Lung (tissue), 12 donors: ENCODE results near the gene MUC2. TPM values are rescaled to one million over a fixed set of nuclear protein-coding genes. Genes with fewer than 3 reads are reported as not detected.

Source experiments
- ATAC-seq: fragments of 200-7000 bp; cut with Tn5 transposase; one replicate; pipeline ENCODE4 v1.9.1; 2020; ENCODE audit warnings: moderate number of reproducible peaks; ENCODE audit not compliant: insufficient read depth, low FRiP score
- DNase-seq, 3 donors: peaks; one replicate each; pipeline ENCODE4 v3.0.0-alpha.2; 2013 to 2017
- H3K27ac ChIP-seq, 2 donors: one replicate each; pipeline ENCODE4 v1.5.1; 2013; ENCODE audit warnings: mild to moderate bottlenecking in 2 of 2, moderate library complexity in 2 of 2, control low read depth in 1 of 2, inconsistent platforms in 1 of 2, low read depth in 1 of 2, low read length in 1 of 2
- H3K27me3 ChIP-seq, 3 donors: one replicate each; pipeline ENCODE4 v1.5.1; 2013; ENCODE audit warnings: low read length in 2 of 3; ENCODE audit not compliant: control insufficient read depth in 3 of 3, insufficient read depth in 3 of 3
- H3K36me3 ChIP-seq, 4 donors: one replicate each; pipeline ENCODE4 v1.5.1; 2013; ENCODE audit warnings: low read length in 4 of 4, mild to moderate bottlenecking in 1 of 4, moderate library complexity in 1 of 4; ENCODE audit not compliant: control insufficient read depth in 4 of 4, insufficient read depth in 4 of 4
- H3K4me1 ChIP-seq, 5 donors: one replicate each; pipeline ENCODE4 v1.5.1; 2013; ENCODE audit warnings: low read length in 5 of 5, mild to moderate bottlenecking in 2 of 5, moderate library complexity in 1 of 5; ENCODE audit not compliant: control insufficient read depth in 5 of 5, insufficient read depth in 5 of 5
- H3K4me3 ChIP-seq: one replicate; pipeline ENCODE4 v1.5.1; 2013; ENCODE audit warnings: mild to moderate bottlenecking, control low read depth, moderate library complexity
- H3K9ac ChIP-seq, 2 donors: one replicate each; pipeline ENCODE4 v1.5.1; 2013; ENCODE audit warnings: low read length in 2 of 2, control low read depth in 1 of 2; ENCODE audit not compliant: insufficient read depth in 1 of 2
- H3K9me3 ChIP-seq, 4 donors: one replicate each; pipeline ENCODE4 v1.5.1; 2013; ENCODE audit warnings: low read length in 3 of 4, mild to moderate bottlenecking in 1 of 4, moderate library complexity in 1 of 4; ENCODE audit not compliant: control insufficient read depth in 4 of 4, insufficient read depth in 3 of 4
- WGBS, 2 donors: extraction: QIAGEN DNeasy Blood & Tissue Kit; methylation state at CpG; one replicate each; pipeline ENCODE4 v1.1.7; 2013; 5-methylcytosine and 5-hydroxymethylcytosine counted together
- polyA plus RNA-seq, 2 donors: library from polyadenylated mRNA; stranded (reverse); fragments of 200-250 nt; gene quantifications; one replicate each; pipeline ENCODE4 v1.2.1, GENCODE V29; 2013
- total RNA-seq, 2 donors: library from RNA; depleted of rRNA in 1 of 2; stranded (reverse); fragments of >200 nt in 1 of 2; gene quantifications; one replicate each; pipeline ENCODE4 v1.2.1, GENCODE V29; 2014 to 2021
- TF ChIP-seq, protein P1 (sequence below): IDR thresholded peaks from 2 replicates; pipeline ENCODE4 v1.5.1; 2012; ENCODE audit warnings: mild to moderate bottlenecking; ENCODE audit errors: control extremely low read depth, extremely low read depth
- donor health status: control.
- donor health status: control.
- donor health status: Bipolar disorder and iron deficiency.
- donor health status: healthy.
- donor health status: DM: yes; HTN: yes; CAD: no.

MUC2 gene
- total and polyA plus RNA-seq, 4 donors = 0.03 to 0.43 (median 0.30) TPM

DNA sequence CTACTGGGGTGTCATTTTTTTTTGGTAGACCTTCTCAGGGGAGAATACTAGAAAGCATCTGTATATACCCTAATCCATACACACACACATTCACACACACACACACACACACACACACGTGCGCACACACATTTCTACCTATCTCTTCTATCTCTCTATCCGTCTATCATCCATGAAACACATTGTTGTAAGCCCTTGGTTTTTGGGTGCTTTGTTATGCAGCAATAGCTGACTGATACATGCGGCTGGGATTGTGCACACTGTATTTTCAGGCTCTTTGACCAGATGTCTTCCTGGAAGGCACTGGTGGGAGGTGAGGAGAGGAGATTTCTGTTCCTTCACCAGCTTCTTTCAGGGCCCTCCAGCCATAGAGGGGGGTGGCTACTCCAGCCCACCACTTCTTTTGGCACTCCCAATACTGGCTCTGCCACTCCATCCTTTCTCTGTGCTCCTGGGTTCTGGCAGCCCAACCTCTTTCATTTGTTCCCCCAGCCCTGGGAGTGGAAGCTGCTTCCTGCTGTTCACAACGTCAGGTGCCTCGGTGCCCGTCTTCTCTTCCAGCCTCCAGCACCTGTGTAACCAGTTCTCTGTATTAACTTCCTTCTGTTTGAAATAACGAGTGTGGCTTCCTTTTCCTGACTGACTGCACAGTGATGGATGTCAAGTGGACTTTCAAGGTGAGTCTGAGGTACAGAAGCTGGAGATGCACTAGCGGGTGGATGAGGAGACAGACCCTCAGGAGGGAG lies 12.4 kb upstream of the MUC2 start:
- Histone ChIP-seq H3K9me3 (peaks cover 0 to 5% (median 2%) of the 10 kb centered on the region in 4 donors), H3K4me3 (no peak overlapping the region), H3K36me3 (no peaks in the 10 kb centered on the region), H3K27ac (no peak overlapping the region), H3K27me3 (no peaks in the 10 kb centered on the region), H3K4me1 (no peaks in the 10 kb centered on the region), H3K9ac (no peak overlapping the region)
- TF ChIP-seq, protein P1, sequence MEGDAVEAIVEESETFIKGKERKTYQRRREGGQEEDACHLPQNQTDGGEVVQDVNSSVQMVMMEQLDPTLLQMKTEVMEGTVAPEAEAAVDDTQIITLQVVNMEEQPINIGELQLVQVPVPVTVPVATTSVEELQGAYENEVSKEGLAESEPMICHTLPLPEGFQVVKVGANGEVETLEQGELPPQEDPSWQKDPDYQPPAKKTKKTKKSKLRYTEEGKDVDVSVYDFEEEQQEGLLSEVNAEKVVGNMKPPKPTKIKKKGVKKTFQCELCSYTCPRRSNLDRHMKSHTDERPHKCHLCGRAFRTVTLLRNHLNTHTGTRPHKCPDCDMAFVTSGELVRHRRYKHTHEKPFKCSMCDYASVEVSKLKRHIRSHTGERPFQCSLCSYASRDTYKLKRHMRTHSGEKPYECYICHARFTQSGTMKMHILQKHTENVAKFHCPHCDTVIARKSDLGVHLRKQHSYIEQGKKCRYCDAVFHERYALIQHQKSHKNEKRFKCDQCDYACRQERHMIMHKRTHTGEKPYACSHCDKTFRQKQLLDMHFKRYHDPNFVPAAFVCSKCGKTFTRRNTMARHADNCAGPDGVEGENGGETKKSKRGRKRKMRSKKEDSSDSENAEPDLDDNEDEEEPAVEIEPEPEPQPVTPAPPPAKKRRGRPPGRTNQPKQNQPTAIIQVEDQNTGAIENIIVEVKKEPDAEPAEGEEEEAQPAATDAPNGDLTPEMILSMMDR = no peak
- no peak for ATAC-seq
- WGBS, 2 donors = 61 to 67% methylated on average over 9 of the region's 9 CpGs
- no peak for DNase-seq

DNA sequence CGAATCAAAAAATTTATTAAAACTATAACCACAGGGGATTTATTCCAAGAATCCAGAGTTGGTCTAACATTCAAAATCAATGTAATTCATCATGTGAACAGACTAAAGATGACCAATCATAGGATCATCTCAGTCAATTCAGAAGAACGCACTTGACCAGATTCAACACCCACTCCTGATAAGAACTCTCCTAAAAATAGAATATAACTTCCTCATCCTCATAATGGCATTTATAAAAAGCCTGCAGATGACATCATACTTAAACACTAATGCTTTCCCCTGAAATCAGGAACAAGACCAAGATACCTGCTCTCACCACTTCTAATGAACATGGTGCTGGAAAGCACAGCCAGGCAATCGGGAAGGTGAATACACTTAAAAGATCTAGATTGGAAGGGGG lies 10.5 kb upstream of the MUC2 start:
- TF ChIP-seq, protein P1 = no peak
- ATAC-seq (no peak), DNase-seq (no peak)
- H3K36me3 ChIP-seq = no peaks in the 10 kb centered on the region
- no peaks in the 10 kb centered on the region for H3K4me1 ChIP-seq
- H3K9ac ChIP-seq = no peak overlapping the region
- peaks cover 0 to 5% (median 2%) of the 10 kb centered on the region in 4 donors for H3K9me3 ChIP-seq
- no peak overlapping the region for H3K27ac ChIP-seq
- 56 to 57% methylated on average over 3 of the region's 3 CpGs for WGBS, 2 donors
- no peak overlapping the region for H3K4me3 ChIP-seq
- no peaks in the 10 kb centered on the region for H3K27me3 ChIP-seq

DNA sequence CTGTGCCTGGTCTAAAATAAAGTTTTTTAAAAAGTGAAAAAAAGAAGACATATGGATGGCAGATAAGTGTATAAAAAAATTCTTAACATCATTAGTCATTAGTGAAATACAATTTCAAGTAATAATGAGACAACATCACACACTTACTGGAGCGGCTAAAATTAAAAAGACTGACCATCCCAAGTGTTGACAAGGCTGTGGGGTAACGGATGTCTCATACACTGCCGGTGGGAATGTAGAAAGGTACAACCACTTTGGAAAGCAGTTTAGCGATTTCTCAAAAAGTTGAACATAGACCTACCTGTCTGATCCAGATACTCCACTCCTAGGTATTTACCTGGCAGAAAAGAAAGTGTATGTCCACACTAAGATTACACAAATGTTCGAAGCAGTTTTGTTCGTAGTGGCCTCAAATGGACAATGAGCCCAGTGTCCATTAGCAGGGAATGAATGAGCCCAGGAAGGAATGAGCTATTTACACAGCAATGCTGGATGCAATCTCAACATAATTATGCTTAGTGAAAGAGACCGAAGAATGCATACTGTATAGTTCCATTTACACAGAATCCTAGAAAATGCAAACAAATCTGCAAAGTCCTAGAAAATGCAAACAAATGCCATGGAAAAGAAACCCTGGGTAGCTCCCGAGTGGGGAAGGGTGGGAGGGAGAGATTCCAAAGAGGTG lies 6.7 kb upstream of the MUC2 start:
- ATAC-seq (no peak), DNase-seq (peak in 1 of 3 donors; percentile 19)
- H3K9ac ChIP-seq = no peak overlapping the region
- H3K4me1 ChIP-seq = peaks cover 0 to 4% (median 4%) of the 10 kb centered on the region in 5 donors
- no peak overlapping the region for H3K27ac ChIP-seq
- no peaks in the 10 kb centered on the region for H3K36me3 ChIP-seq
- H3K4me3 ChIP-seq = no peak overlapping the region
- TF ChIP-seq, protein P1 = no peak
- peaks cover 0 to 3% (median 0%) of the 10 kb centered on the region in 4 donors for H3K9me3 ChIP-seq
- H3K27me3 ChIP-seq = no peaks in the 10 kb centered on the region
- WGBS, 2 donors = 76 to 83% methylated on average over 8 of the region's 8 CpGs
